HCT116 (cell line): ENCODE results near the gene MON1B. TPM values are rescaled to one million over a fixed set of nuclear protein-coding genes. Genes with fewer than 3 reads are reported as not detected.

ENCODE experiments used
- ATAC-seq: fragments of 200-7000 bp; cut with Tn5 transposase; 2 replicates; pipeline ENCODE4 v1.9.1; 2020; ENCODE audit warnings: mild to moderate bottlenecking, moderate library complexity
- BruUV-seq: library from RNA; stranded (reverse); fragments of 400-500 nt; replicated peaks from 2 replicates; lab custom pipeline; 2021; lab: Mats Ljungman, UMichigan
- CTCF ChIA-PET: fragments of 300-600 bp; sonication (Branson Sonifier 250); formaldehyde crosslinking; loops from one replicate; lab custom pipeline; 2021; ENCODE audit warnings: antibody characterized with exemption; lab: Charles Lee
- POLR2A ChIA-PET: fragments of 300-600, 350-600 bp; sonication (Branson Sonifier 250); formaldehyde crosslinking; loops from one replicate; lab custom pipeline; 2021; ENCODE audit warnings: antibody characterized with exemption; lab: Charles Lee
- RAD21 ChIA-PET, 2 experiments: fragments of 300-600 bp; sonication (Branson Sonifier 250); formaldehyde crosslinking; loops; one replicate each; lab custom pipeline; 2023; ENCODE audit warnings: low total read pairs in 2 of 2; ENCODE audit not compliant: uncharacterized antibody in 2 of 2, unreplicated experiment in 2 of 2, low non-redundant PET in 1 of 2; lab: Charles Lee
- DNase-seq: peaks from one replicate; pipeline ENCODE4 v3.0.0-alpha.2; 2010; ENCODE audit warnings: low read depth, low spot score
- H2AFZ ChIP-seq: fragments of 200-600 bp; shearing (Covaris generic), sonication (generic); 2 replicates; pipeline ENCODE4 v1.6.1; 2017; ENCODE audit warnings: low read depth, mixed run types, mixed read lengths, antibody characterized with exemption, low read length; ENCODE audit not compliant: poor library complexity, severe bottlenecking
- H3K27ac ChIP-seq: 2 replicates; pipeline ENCODE4 v1.5.1; 2012; ENCODE audit warnings: low read depth, low read length
- H3K27me3 ChIP-seq: fragments of 200-600 bp; sonication (generic); 2 replicates; pipeline ENCODE4 v1.6.1; 2016; ENCODE audit warnings: mixed run types, low read length, mixed read lengths; ENCODE audit not compliant: insufficient read depth
- H3K36me3 ChIP-seq, 2 experiments: fragments of 200-500 bp in 1 of 2; fragments of 200-600 bp in 1 of 2; sonication (Bioruptor generic) in 1 of 2; sonication (generic) in 1 of 2; 2 replicates each; pipeline versions ENCODE4 v1.5.1 to v1.6.1; 2014 to 2016; ENCODE audit warnings: low read length in 2 of 2, inconsistent platforms in 1 of 2, mixed read lengths in 1 of 2, mixed run types in 1 of 2; ENCODE audit not compliant: insufficient read depth in 2 of 2, control insufficient read depth in 1 of 2
- H3K4me1 ChIP-seq, 2 experiments: fragments of 200-600 bp in 1 of 2; sonication (generic) in 1 of 2; 2 replicates each; pipeline versions ENCODE4 v1.5.1 to v1.6.1; 2012 to 2017; ENCODE audit warnings: low read length in 2 of 2, inconsistent platforms in 1 of 2, mild to moderate bottlenecking in 1 of 2, mixed read lengths in 1 of 2, mixed run types in 1 of 2, moderate library complexity in 1 of 2; ENCODE audit not compliant: insufficient read depth in 2 of 2, control insufficient read depth in 1 of 2
- H3K4me2 ChIP-seq: fragments of 200-600 bp; sonication (generic); 2 replicates; pipeline ENCODE4 v1.6.1; 2017; ENCODE audit warnings: mixed run types, low read length, mixed read lengths
- H3K4me3 ChIP-seq, 2 experiments: fragments of 200-600 bp in 1 of 2; sonication (generic) in 1 of 2; replicated peaks in 1 of 2; 2 replicates each; pipeline ENCODE4 v1.5.1; 2011 to 2016; ENCODE audit warnings: low read length in 2 of 2, control low read depth in 1 of 2, low read depth in 1 of 2, mild to moderate bottlenecking in 1 of 2, mixed read lengths in 1 of 2, mixed run types in 1 of 2
- H3K79me2 ChIP-seq: fragments of 200-600 bp; sonication (generic); 2 replicates; pipeline ENCODE4 v1.6.1; 2017; ENCODE audit warnings: mild to moderate bottlenecking, mixed run types, low read length, moderate library complexity, mixed read lengths; ENCODE audit not compliant: insufficient read depth
- H3K9ac ChIP-seq: fragments of 200-600 bp; sonication (generic); 2 replicates; pipeline ENCODE4 v1.6.1; 2016; ENCODE audit warnings: low read length, mixed read lengths
- H3K9me2 ChIP-seq: fragments of 200-600 bp; sonication (generic), shearing (Covaris generic); 2 replicates; pipeline ENCODE4 v1.6.1; 2017; ENCODE audit warnings: mixed run types, mild to moderate bottlenecking, moderate library complexity; ENCODE audit not compliant: insufficient read depth
- H3K9me3 ChIP-seq, 2 experiments: fragments of 200-500 bp in 1 of 2; fragments of 200-600 bp in 1 of 2; sonication (Bioruptor generic) in 1 of 2; sonication (generic) in 1 of 2; 2 replicates each; pipeline ENCODE4 v1.6.1; 2014 to 2017; ENCODE audit warnings: low read length in 2 of 2, mixed read lengths in 2 of 2, inconsistent platforms in 1 of 2, low read depth in 1 of 2, mild to moderate bottlenecking in 1 of 2, mixed run types in 1 of 2, moderate library complexity in 1 of 2; ENCODE audit not compliant: control insufficient read depth in 1 of 2, insufficient read depth in 1 of 2
- H4K20me1 ChIP-seq: fragments of 200-600 bp; sonication (generic), shearing (Covaris generic); 2 replicates; pipeline ENCODE4 v1.6.1; 2017; ENCODE audit warnings: mixed run types, mild to moderate bottlenecking, moderate library complexity; ENCODE audit not compliant: insufficient read depth
- CEBPB ChIP-seq: IDR thresholded peaks from 2 replicates; pipeline ENCODE4 v1.6.1; 2012; ENCODE audit warnings: low read depth
- EGR1 ChIP-seq: IDR thresholded peaks from 2 replicates; pipeline ENCODE4 v1.6.1; 2012; ENCODE audit warnings: low read depth
- EZH2 ChIP-seq: fragments of 200-600 bp; sonication (generic); IDR thresholded peaks from 2 replicates; pipeline ENCODE4 v1.6.1; 2017; ENCODE audit warnings: antibody characterized with exemption, mixed run types
- JUND ChIP-seq: IDR thresholded peaks from 2 replicates; pipeline ENCODE4 v1.6.1; 2012
- RAD21 ChIP-seq: IDR thresholded peaks from 2 replicates; pipeline ENCODE4 v1.6.1; 2012; ENCODE audit warnings: low read depth, mild to moderate bottlenecking
- SIN3A ChIP-seq: IDR thresholded peaks from 2 replicates; pipeline ENCODE4 v1.6.1; 2012; ENCODE audit warnings: low read depth
- TCF7L2 ChIP-seq: IDR thresholded peaks from 2 replicates; pipeline ENCODE4 v1.7.0; 2011; ENCODE audit warnings: borderline replicate concordance, inconsistent platforms; ENCODE audit not compliant: insufficient read depth, insufficient read length; ENCODE audit errors: extremely low read depth
- ZFX ChIP-seq: fragments of 450-650 bp; IDR thresholded peaks from 2 replicates; pipeline ENCODE4 v1.6.1; 2017
- ZNF274 ChIP-seq: fragments of 200-500 bp; sonication (Bioruptor generic); IDR thresholded peaks from 2 replicates; pipeline ENCODE4 v1.6.1; 2014; ENCODE audit warnings: mild to moderate bottlenecking, low read depth, low read length, inconsistent platforms
- intact Hi-C: fragments of 100-400 bp; cut with micrococcal nuclease; formaldehyde crosslinking; loops from 2 replicates; pipeline ENCODE4 v1.10.0; 2022
- total RNA-seq: library from RNA; stranded (reverse); gene quantifications from one replicate; pipeline ENCODE4 v1.2.1, GENCODE V29; 2021; ENCODE audit not compliant: unreplicated experiment

Gene MON1B
- total RNA-seq, 1 experiment from 2014 or later = 34.7 TPM

DNA sequence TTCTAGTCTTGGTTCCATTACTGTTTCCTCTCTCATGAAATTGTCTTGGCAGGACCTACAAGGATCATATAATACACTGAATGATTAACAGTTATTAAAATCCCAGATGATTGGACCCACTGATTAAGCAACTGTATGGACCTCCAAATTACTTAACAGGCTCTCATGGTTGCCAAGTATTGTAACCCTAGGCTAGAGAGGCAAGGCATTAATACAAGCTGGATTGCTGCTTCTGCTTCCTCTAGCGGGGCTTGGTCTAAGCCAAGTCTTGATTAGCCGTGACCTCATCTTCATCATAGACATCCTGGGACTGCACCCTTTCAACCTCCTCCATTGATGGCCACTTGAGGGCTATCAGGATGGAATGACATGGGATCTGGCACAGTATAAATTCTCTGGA lies 55.2 kb downstream of the MON1B start:
- intact Hi-C loops = no loop called here
- no peak overlapping the region for H3K27ac ChIP-seq
- H2AFZ ChIP-seq = no peak overlapping the region
- no peak overlapping the region for H3K4me2 ChIP-seq
- H3K9me3 ChIP-seq = no peaks in the 10 kb centered on the region
- no peaks in the 10 kb centered on the region for H3K79me2 ChIP-seq
- CTCF ChIA-PET = no interaction called here
- no peak overlapping the region for H3K4me3 ChIP-seq
- no peaks in the 10 kb centered on the region for H4K20me1 ChIP-seq
- TF ChIP-seq RAD21 (no peak), EZH2 (no peak), ZNF274 (no peak), EGR1 (no peak), ZFX (no peak)
- TF ChIP-seq, all 23 proteins: peak for 0
- no peak for DNase-seq
- ChIA-PET POLR2A (no interaction called here), RAD21 (no interaction called here)
- Histone ChIP-seq H3K36me3 (no peaks in the 10 kb centered on the region), H3K4me1 (no peaks in the 10 kb centered on the region), H3K9me2 (no peaks in the 10 kb centered on the region), H3K27me3 (peaks cover 22% of the 10 kb centered on the region), H3K9ac (no peak overlapping the region)
- no TSS peak for BruUV-seq
- ATAC-seq = no peak

DNA sequence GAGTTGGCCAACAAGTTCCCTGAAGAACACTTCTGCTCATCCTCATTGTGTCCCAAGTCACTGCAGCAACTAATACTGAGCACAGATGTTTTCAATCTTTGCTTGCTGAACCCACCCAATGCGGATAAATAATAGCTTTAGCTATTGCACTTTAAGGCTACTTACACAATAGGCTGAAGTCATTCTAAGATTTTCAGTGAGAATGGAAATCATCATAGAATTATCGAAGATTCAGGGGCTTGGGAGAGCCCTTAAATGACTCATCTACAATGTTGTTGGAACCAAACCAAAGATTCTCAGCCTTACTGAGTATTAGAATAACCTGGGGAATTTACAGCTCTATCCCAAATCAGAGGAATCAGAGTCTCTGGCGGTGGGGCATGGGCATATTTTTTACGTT lies 59.4 kb downstream of the MON1B start:
- H2AFZ ChIP-seq = no peak overlapping the region
- POLR2A ChIA-PET = no interaction called here
- no peaks in the 10 kb centered on the region for H3K4me1 ChIP-seq
- no peak overlapping the region for H3K4me2 ChIP-seq
- no peak for TF ChIP-seq ZNF274
- no peak for TF ChIP-seq TCF7L2
- no peak for TF ChIP-seq CEBPB
- no peak for TF ChIP-seq RAD21
- TF ChIP-seq JUND = no peak
- TF ChIP-seq SIN3A = no peak
- no peak for TF ChIP-seq EZH2
- H3K27me3 ChIP-seq = peaks cover 16% of the 10 kb centered on the region; the same call in 1 of the 2 replicates
- no peaks in the 10 kb centered on the region for H4K20me1 ChIP-seq
- ATAC-seq = no peak
- H3K9me3 ChIP-seq = no peaks in the 10 kb centered on the region
- no peak overlapping the region for H3K27ac ChIP-seq
- RAD21 ChIA-PET = no interaction called here
- intact Hi-C loops = loop anchor here (5.0 kb wide), 1 partner anchor 107 kb away; no protein-coding TSS in a partner anchor
- no peak overlapping the region for H3K4me3 ChIP-seq
- no peaks in the 10 kb centered on the region for H3K36me3 ChIP-seq
- CTCF ChIA-PET = no interaction called here
- no peak overlapping the region for H3K9ac ChIP-seq
- no peak for DNase-seq
- BruUV-seq = no TSS peak
- no peaks in the 10 kb centered on the region for H3K9me2 ChIP-seq
- no peaks in the 10 kb centered on the region for H3K79me2 ChIP-seq

Other genes with a start within 250 kb of the MON1B start
- 25.7 TPM for gene SYCE1L, start 8.2 kb downstream of the MON1B start, total RNA-seq
- gene ADAMTS18, start 243.8 kb downstream of the MON1B start, total RNA-seq = not detected